Keratinocyte (primary cell): ENCODE data around the gene KIF1B. TPM values are rescaled to one million over a fixed set of nuclear protein-coding genes. Genes with fewer than 3 reads are reported as not detected.

Experiments
- DNase-seq: peaks from one replicate; pipeline ENCODE4 v3.0.0-alpha.2; 2011; ENCODE audit warnings: low read depth, missing footprints, low spot score
- FAIRE-seq: peaks from 2 replicates; lab custom pipeline; 2011; peaks lifted over from hg19 to GRCh38; lab: Jason Lieb, UNC
- H2AFZ ChIP-seq: 2 replicates; pipeline ENCODE4 v1.6.0; 2012; ENCODE audit warnings: low read length, control low read depth, inconsistent platforms; ENCODE audit not compliant: control insufficient read depth
- H3K27ac ChIP-seq: 2 replicates; pipeline ENCODE4 v1.5.1; 2011; ENCODE audit warnings: low read length; ENCODE audit not compliant: control insufficient read depth, insufficient read depth
- H3K27me3 ChIP-seq: 3 replicates; pipeline ENCODE4 v1.6.0; 2011; ENCODE audit warnings: low read length; ENCODE audit not compliant: control insufficient read depth, insufficient read depth; ENCODE audit errors: extremely low read depth
- H3K36me3 ChIP-seq, 2 experiments: 2 replicates in 1 of 2; 3 replicates in 1 of 2; pipeline ENCODE4 v1.5.1; 2011; ENCODE audit warnings: low read length in 2 of 2, mild to moderate bottlenecking in 1 of 2; ENCODE audit not compliant: control insufficient read depth in 2 of 2, insufficient read depth in 2 of 2; ENCODE audit errors: extremely low read depth in 1 of 2
- H3K4me1 ChIP-seq: 3 replicates; pipeline ENCODE4 v1.5.1; 2011; ENCODE audit warnings: low read length; ENCODE audit not compliant: control insufficient read depth, insufficient read depth; ENCODE audit errors: extremely low read depth
- H3K4me2 ChIP-seq: 3 replicates; pipeline ENCODE4 v1.6.0; 2011; ENCODE audit warnings: low read depth, low read length; ENCODE audit not compliant: control insufficient read depth, insufficient read depth; ENCODE audit errors: extremely low read depth
- H3K4me3 ChIP-seq, 3 experiments: fragments of 200-600 bp in 1 of 3; sonication (generic) in 1 of 3; 2 replicates in 2 of 3; 3 replicates in 1 of 3; pipeline ENCODE4 v1.5.1; 2011 to 2016; ENCODE audit warnings: low read length in 3 of 3, mild to moderate bottlenecking in 3 of 3, control low read depth in 2 of 3, inconsistent platforms in 1 of 3, low read depth in 1 of 3, mixed read lengths in 1 of 3, mixed run types in 1 of 3, moderate library complexity in 1 of 3; ENCODE audit not compliant: control insufficient read depth in 2 of 3, insufficient read depth in 2 of 3; ENCODE audit errors: extremely low read depth in 1 of 3
- H3K79me2 ChIP-seq: 2 replicates; pipeline ENCODE4 v1.6.0; 2012; ENCODE audit warnings: low read length; ENCODE audit not compliant: control insufficient read depth, insufficient read depth
- H3K9ac ChIP-seq: 3 replicates; pipeline ENCODE4 v1.6.0; 2011; ENCODE audit warnings: low read length; ENCODE audit not compliant: control insufficient read depth, insufficient read depth; ENCODE audit errors: extremely low read depth
- H3K9me1 ChIP-seq: 3 replicates; pipeline ENCODE4 v1.6.0; 2011; ENCODE audit warnings: low read length; ENCODE audit not compliant: control insufficient read depth, insufficient read depth; ENCODE audit errors: extremely low read depth
- H3K9me3 ChIP-seq: 2 replicates; pipeline ENCODE4 v1.5.1; 2012; ENCODE audit warnings: low read depth, low read length; ENCODE audit not compliant: control insufficient read depth
- H4K20me1 ChIP-seq: 3 replicates; pipeline ENCODE4 v1.6.0; 2011; ENCODE audit warnings: low read length; ENCODE audit not compliant: control insufficient read depth, insufficient read depth; ENCODE audit errors: extremely low read depth
- CTCF ChIP-seq, 3 experiments: IDR thresholded peaks in 1 of 3; conservative IDR thresholded peaks in 1 of 3; optimal IDR thresholded peaks in 1 of 3; 2 replicates in 2 of 3; 3 replicates in 1 of 3; pipeline versions ENCODE3 to v1.5.1; 2011; ENCODE audit warnings: low read length in 3 of 3, mild to moderate bottlenecking in 3 of 3, moderate library complexity in 2 of 3, control low read depth in 1 of 3, inconsistent platforms in 1 of 3; ENCODE audit not compliant: insufficient read depth in 2 of 3; ENCODE audit errors: extremely low read depth in 1 of 3
- EZH2 ChIP-seq: IDR thresholded peaks from one replicate; pipeline ENCODE4 v1.6.1; 2012; ENCODE audit warnings: inconsistent platforms, mild to moderate bottlenecking, low read length, moderate library complexity
- dilution Hi-C: fragments of 300-500 bp; cut with MboI; formaldehyde crosslinking; loops from one replicate; pipeline ENCODE4 v1.7.0; 2020; ENCODE audit warnings: low sequenced_read_pairs; ENCODE audit not compliant: extremely low pct_ligation_motif_present
- polyA plus RNA-seq, 5 experiments: library from polyadenylated mRNA; depleted of rRNA in 3 of 5; stranded (reverse) in 3 of 5; stranded (forward) in 1 of 5; unstranded in 1 of 5; fragments of >200 nt; gene quantifications; 1 replicate in 1 of 5; 2 replicates in 3 of 5; 3 replicates in 1 of 5; pipeline versions ENCODE4 v1.2.1 to v1.2.3, GENCODE V29; 2011 to 2012; ENCODE audit warnings: missing spikeins in 2 of 5, low read depth in 1 of 5, low replicate concordance in 1 of 5

The KIF1B gene
- polyA plus RNA-seq, 1 donor (not counting 4 experiments of a cell fraction or from before 2014, with no cell fraction given), result 15.1 TPM

- Histone ChIP-seq H3K36me3 (peaks cover 8 to 13% of the 10 kb centered on the region in 2 experiments), H3K4me2 (no peak overlapping the region)
These were observed 31.6 kb upstream of the KIF1B start for GRCh38 chr1:10178597-10179405.

GRCh38 chr1:10179406-10180091, 30.8 kb upstream of the KIF1B start:
- no peak for FAIRE-seq
- Histone ChIP-seq H3K9me1 (no peaks in the 10 kb centered on the region), H4K20me1 (no peaks in the 10 kb centered on the region), H3K36me3 (peaks cover 8 to 13% of the 10 kb centered on the region in 2 experiments), H3K4me1 (no peaks in the 10 kb centered on the region), H3K4me3 (no peak overlapping the region), H3K4me2 (no peak overlapping the region), H3K9me3 (no peaks in the 10 kb centered on the region), H3K79me2 (no peaks in the 10 kb centered on the region), H3K27me3 (no peaks in the 10 kb centered on the region), H3K27ac (no peak overlapping the region), H2AFZ (no peak overlapping the region), H3K9ac (no peak overlapping the region)
- TF ChIP-seq CTCF (optimal IDR thresholded peaks at IDR 0.05 in 1 of 3, IDR thresholded peaks at IDR 0.05 in 1 of 3, conservative IDR thresholded peaks at IDR 0.05 in 1 of 3; ENCODE audit: extremely low read depth in 1 of 3, insufficient read depth in 2 of 3, low read length in 3 of 3), result no peak
- TF ChIP-seq EZH2, result no peak
- dilution Hi-C loops, result no loop called here
- no peak for DNase-seq

More at GRCh38 chr1:10178597-10179405, 31.6 kb upstream of the KIF1B start:
- Histone ChIP-seq H3K4me3 (no peak overlapping the region), H3K9me1 (no peaks in the 10 kb centered on the region), H3K79me2 (no peaks in the 10 kb centered on the region), H3K27me3 (no peaks in the 10 kb centered on the region), H2AFZ (no peak overlapping the region), H3K4me1 (no peaks in the 10 kb centered on the region), H4K20me1 (no peaks in the 10 kb centered on the region), H3K9ac (no peak overlapping the region), H3K27ac (no peak overlapping the region), H3K9me3 (no peaks in the 10 kb centered on the region)
- DNase-seq (no peak), FAIRE-seq (no peak)
- no peak for TF ChIP-seq CTCF (optimal IDR thresholded peaks at IDR 0.05 in 1 of 3, IDR thresholded peaks at IDR 0.05 in 1 of 3, conservative IDR thresholded peaks at IDR 0.05 in 1 of 3; ENCODE audit: extremely low read depth in 1 of 3, insufficient read depth in 2 of 3, low read length in 3 of 3)
- TF ChIP-seq EZH2, result no peak
- dilution Hi-C loops, result no loop called here
